OCI-LY3 (cell line): ENCODE data around the gene HPCAL1.

Experiments
- CTCF ChIP-seq: fragments of 200-600, 300-600 bp; sonication (generic); IDR thresholded peaks from 2 replicates; pipeline ENCODE4 v1.5.1; 2014; ENCODE audit warnings: antibody characterized with exemption, low read length, low read depth
- EZH2phosphoT487 ChIP-seq: fragments of 200-600 bp; shearing (Covaris generic); IDR thresholded peaks from 2 replicates; pipeline ENCODE4 v1.6.1; 2018; ENCODE audit warnings: antibody characterized with exemption, mixed run types, low read depth

- TF ChIP-seq CTCF (no peak), EZH2phosphoT487 (no peak)
Observed at GRCh38 chr2:10309286-10309685, 6.6 kb downstream of the HPCAL1 start.
